GM19452 (cell line): Measurements from ENCODE around the gene MYOZ3.

ENCODE experiments used
- ATAC-seq: cut with Tn5 transposase; IDR thresholded peaks from one replicate; pipeline ENCODE4 v1.9.1; 2021; ENCODE audit not compliant: unreplicated experiment

MYOZ3 gene

GRCh38 chr5:150700246-150700593 is 39.2 kb downstream of the MYOZ3 start:
- ATAC-seq, result peak; percentile 3

- peak; percentile 96 for ATAC-seq
Measured at GRCh38 chr5:150700594-150701377, 39.7 kb downstream of the MYOZ3 start, which contains the start of gene RBM22. Gene RBM22 (minus strand): TSS chr5:150701062. CDS start chr5:150700985, 77 bp downstream.

- ATAC-seq, result no peak
Measured at GRCh38 chr5:150703762-150704161, 42.7 kb downstream of the MYOZ3 start.

- no peak for ATAC-seq
Measured at GRCh38 chr5:150706776-150707390, 45.8 kb downstream of the MYOZ3 start.

- ATAC-seq, result no peak
Measured at GRCh38 chr5:150710165-150710564, 49.1 kb downstream of the MYOZ3 start.

- ATAC-seq, result no peak
Measured at GRCh38 chr5:150723845-150724244, 62.8 kb downstream of the MYOZ3 start.
